Heart right ventricle (tissue), 16 donors: Measurements from ENCODE around the gene AGBL1. TPM values are rescaled to one million over a fixed set of nuclear protein-coding genes. Genes with fewer than 3 reads are reported as not detected.

Experiments used
- ATAC-seq, 8 donors: fragments of 200-7000 bp; cut with Tn5 transposase; one replicate each; pipeline ENCODE4 v1.9.1; 2020; ENCODE audit warnings: mild to moderate bottlenecking in 8 of 8, moderate library complexity in 8 of 8, moderate number of reproducible peaks in 1 of 8
- DNase-seq, 2 donors: peaks; one replicate each; pipeline ENCODE4 v3.0.0-alpha.2; 2020
- H3K27ac ChIP-seq, 10 donors: fragments of 200-600 bp; sonication (generic) in 2 of 10; one replicate each; pipeline versions ENCODE4 v1.5.0 to v1.8.0; 2020 to 2022; ENCODE audit warnings: mild to moderate bottlenecking in 3 of 10
- H3K27me3 ChIP-seq, 7 donors: fragments of 200-600 bp; one replicate each; pipeline ENCODE4 v1.8.0; 2021 to 2022; ENCODE audit warnings: mild to moderate bottlenecking in 2 of 7
- H3K36me3 ChIP-seq, 9 donors: fragments of 200-600 bp; sonication (generic) in 1 of 9; one replicate each; pipeline versions ENCODE4 v1.5.0 to v1.8.0; 2020 to 2022; ENCODE audit warnings: mild to moderate bottlenecking in 2 of 9
- H3K4me1 ChIP-seq, 9 donors: fragments of 200-600 bp; sonication (generic) in 1 of 9; one replicate each; pipeline versions ENCODE4 v1.5.0 to v1.8.0; 2020 to 2022; ENCODE audit warnings: mild to moderate bottlenecking in 4 of 9
- H3K4me3 ChIP-seq, 10 donors: fragments of 200-600 bp; sonication (generic) in 2 of 10; one replicate each; pipeline versions ENCODE4 v1.5.0 to v1.8.0; 2020 to 2022; ENCODE audit warnings: mild to moderate bottlenecking in 7 of 10, moderate library complexity in 2 of 10
- H3K9me3 ChIP-seq, 11 donors: fragments of 200-600 bp in 10 of 11; sonication (generic) in 2 of 11; one replicate each; pipeline versions ENCODE4 v1.5.0 to v1.8.0; 2013 to 2022; ENCODE audit warnings: mild to moderate bottlenecking in 2 of 11, control low read depth in 1 of 11, moderate library complexity in 1 of 11
- CTCF ChIP-seq, 9 donors: fragments of 200-600 bp; sonication (generic) in 2 of 9; IDR thresholded peaks; one replicate each; pipeline versions ENCODE4 v1.5.0 to v1.8.0; 2021 to 2022; ENCODE audit warnings: antibody characterized with exemption in 9 of 9, mild to moderate bottlenecking in 5 of 9, moderate library complexity in 1 of 9
- WGBS, 2 donors: extraction: QIAGEN DNeasy Blood & Tissue Kit; methylation state at CpG; one replicate each; pipeline ENCODE4 v1.1.7; 2013; ENCODE audit warnings: inconsistent platforms in 1 of 2; 5-methylcytosine and 5-hydroxymethylcytosine counted together
- intact Hi-C, 10 donors: fragments of 100-400 bp; cut with DNase I; formaldehyde crosslinking; loops; one replicate each; pipeline versions ENCODE4 v1.11.1 to v1.14.2; 2022
- polyA plus RNA-seq, 2 donors: library from polyadenylated mRNA; stranded (reverse); fragments of 200-250 nt; gene quantifications; one replicate each; pipeline ENCODE4 v1.2.3, GENCODE V29; 2013
- total RNA-seq, 10 donors: library from RNA; stranded (reverse); fragmentation: NEBNext Ultra II Directional in 3 of 10; extraction: Animal tissue kit (Norgen Biotek cat#: 25700) in 3 of 10; gene quantifications; one replicate each; pipeline versions ENCODE4 v1.2.1 to v1.2.4, GENCODE V29; 2021 to 2023
- donor health status: Arrhythmogenic right ventricular cardiomyopathy.
- donor health status: ischemic (EF 13 %, LVEDD 7.1; RV severe dilation, severe dysfunction).
- donor health status: healthy with polysubstance abuse.
- donor health status: DM: no; HTN: yes; CAD: no.
- donor health status: DM: no; HTN: no; CAD: no.
- donor health status: ischemic (EF 25% LVEDD 6.9; RV normal size, moderate dysfunction).
- donor health status: ischemic (EF 25% LVEDD 5.7; RV mildly dilated, moderate dysfunction).
- donor health status: healthy.
- donor health status: DM: yes; HTN: yes; CAD: no.
- donor health status: Ischemic cardiomyopathy.
- donor health status: ischemic (EF 35%, LVEDD 5.7; RV mildly dilated, moderate dysfunction).
- donor health status: nonischemic (EF 11% LVEDD 7.7; RV severe dilation, severe dysfunction).
- donor health status: DM: yes; HTN: yes; CAD: no.
- donor health status: PGD.
- donor health status: ischemic (EF 29% LVEDD 5.4; RV normal size, mild dysfunction).
- donor health status: nonischemic (EF 23%, LVEDD 6.1; RV moderate dilation, normal function).

Gene AGBL1
- total and polyA plus RNA-seq, 12 donors: 0.02 to 0.13 (median 0.09) TPM; not detected in 7

GRCh38 chr15:86961669-86962068, 882.0 kb downstream of the AGBL1 start:
- DNase-seq: no peak
- intact Hi-C loops: no loop called here
- ATAC-seq: no peak
- 80 to 84% methylated on average over 3 of the region's 3 CpGs for WGBS, 2 donors
- no peaks in the 10 kb centered on the region for H3K36me3 ChIP-seq
- no peak overlapping the region for H3K4me3 ChIP-seq
- peaks cover 0 to 4% (median 0%) of the 10 kb centered on the region in 7 donors for H3K27me3 ChIP-seq
- TF ChIP-seq CTCF (IDR thresholded peaks at IDR 0.05): no peak
- H3K4me1 ChIP-seq: no peaks in the 10 kb centered on the region
- no peak overlapping the region for H3K27ac ChIP-seq
- peaks cover 0 to 12% (median 0%) of the 10 kb centered on the region in 11 donors for H3K9me3 ChIP-seq

DNA sequence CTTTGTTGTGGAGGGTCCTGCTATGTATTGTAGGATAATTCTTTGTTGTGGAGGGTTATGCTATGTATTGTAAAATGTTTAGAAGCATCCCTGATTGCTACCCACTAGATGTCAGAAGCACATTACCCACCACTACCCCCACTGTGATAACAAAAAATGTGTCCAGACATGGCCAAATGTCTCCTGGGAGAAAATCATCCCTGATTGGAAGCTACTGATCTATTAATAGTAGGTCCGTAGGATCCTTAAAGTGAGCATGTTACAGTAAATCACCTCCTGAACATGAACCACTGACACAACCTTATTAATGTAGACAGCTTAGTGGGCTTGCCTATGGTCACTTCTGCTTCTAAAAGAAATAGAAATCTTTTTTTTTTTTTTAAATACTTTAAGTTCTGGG, 884.6 kb downstream of the AGBL1 start:
- Histone ChIP-seq H3K4me1 (no peaks in the 10 kb centered on the region), H3K36me3 (no peaks in the 10 kb centered on the region), H3K27ac (no peak overlapping the region), H3K9me3 (peaks cover 0 to 17% (median 0%) of the 10 kb centered on the region in 11 donors), H3K27me3 (peaks cover 0 to 4% (median 0%) of the 10 kb centered on the region in 7 donors), H3K4me3 (no peak overlapping the region)
- intact Hi-C loops: no loop called here
- WGBS, 2 donors: 17 to 38% methylated on average over 1 of the region's 1 CpG
- ATAC-seq (no peak), DNase-seq (no peak)
- no peak for TF ChIP-seq CTCF (IDR thresholded peaks at IDR 0.05)

DNA sequence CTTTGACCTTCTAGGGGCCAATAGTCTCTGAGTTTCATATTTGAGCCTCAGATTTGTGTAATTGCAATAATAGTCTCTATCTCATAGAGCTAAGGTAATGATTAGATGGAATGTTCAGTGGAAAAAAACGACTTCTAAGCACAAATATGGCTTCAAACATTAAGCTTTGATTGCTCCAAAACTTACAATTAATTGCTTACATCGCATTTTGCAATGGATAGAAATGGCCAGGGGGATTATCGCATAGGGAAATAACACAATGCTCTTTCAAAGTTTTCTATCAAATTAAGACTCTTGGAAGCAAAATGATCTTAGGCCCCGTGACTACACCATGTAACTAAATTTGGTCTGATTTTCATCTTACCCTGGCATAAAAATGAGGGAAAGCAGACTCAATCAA, 888.6 kb downstream of the AGBL1 start:
- DNase-seq (no peak), ATAC-seq (no peak)
- TF ChIP-seq CTCF (IDR thresholded peaks at IDR 0.05): no peak
- WGBS, 2 donors: 69 to 70% methylated on average over 4 of the region's 4 CpGs
- Histone ChIP-seq H3K9me3 (peaks cover 0 to 17% (median 0%) of the 10 kb centered on the region in 11 donors), H3K4me3 (no peak overlapping the region), H3K27me3 (no peaks in the 10 kb centered on the region), H3K36me3 (no peaks in the 10 kb centered on the region), H3K27ac (no peak overlapping the region), H3K4me1 (no peaks in the 10 kb centered on the region)
- intact Hi-C loops: no loop called here

DNA sequence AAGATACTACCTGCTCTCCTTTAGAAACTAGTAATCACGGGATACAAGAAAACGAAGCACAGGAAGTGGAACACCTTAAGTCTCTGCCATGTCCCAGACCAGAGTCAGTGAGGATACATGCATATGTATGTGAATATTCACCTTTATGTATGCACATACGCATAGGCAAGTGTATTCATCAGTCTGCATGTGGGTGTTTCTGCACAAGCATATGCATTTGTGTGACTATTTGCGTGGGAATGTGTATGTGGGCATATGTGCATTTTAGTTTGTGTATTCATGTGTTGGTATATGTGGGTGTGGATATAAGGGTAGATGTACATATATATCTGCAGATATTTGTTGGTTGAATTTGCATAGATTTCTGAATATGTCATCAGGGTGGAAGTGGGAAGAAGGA, 889.7 kb downstream of the AGBL1 start:
- no peak for DNase-seq
- Histone ChIP-seq H3K27ac (no peak overlapping the region), H3K9me3 (peaks cover 0 to 17% (median 0%) of the 10 kb centered on the region in 11 donors), H3K27me3 (no peaks in the 10 kb centered on the region), H3K4me3 (no peak overlapping the region), H3K4me1 (no peaks in the 10 kb centered on the region), H3K36me3 (no peaks in the 10 kb centered on the region)
- ATAC-seq: no peak
- intact Hi-C loops: no loop called here
- TF ChIP-seq CTCF (IDR thresholded peaks at IDR 0.05): no peak
- WGBS, 2 donors: 81 to 82% methylated on average over 4 of the region's 4 CpGs
